Activated naive CD8-positive, alpha-beta T cell treated with anti-CD3 and anti-CD28 coated beads, Interleukin-2, amount 50 U/mL, for 16 hours (primary cell): ENCODE measurements around the gene CHST9.
"Not testable (repeated sequence)": the region's sequence is repeated elsewhere in the genome, so short reads cannot be mapped to it uniquely, and the experiment has no call there.

Experiments
- DNase-seq: peaks from one replicate; pipeline ENCODE4 v3.0.0-alpha.2; 2020; ENCODE audit warnings: low read depth, low spot score

The CHST9 gene

DNA sequence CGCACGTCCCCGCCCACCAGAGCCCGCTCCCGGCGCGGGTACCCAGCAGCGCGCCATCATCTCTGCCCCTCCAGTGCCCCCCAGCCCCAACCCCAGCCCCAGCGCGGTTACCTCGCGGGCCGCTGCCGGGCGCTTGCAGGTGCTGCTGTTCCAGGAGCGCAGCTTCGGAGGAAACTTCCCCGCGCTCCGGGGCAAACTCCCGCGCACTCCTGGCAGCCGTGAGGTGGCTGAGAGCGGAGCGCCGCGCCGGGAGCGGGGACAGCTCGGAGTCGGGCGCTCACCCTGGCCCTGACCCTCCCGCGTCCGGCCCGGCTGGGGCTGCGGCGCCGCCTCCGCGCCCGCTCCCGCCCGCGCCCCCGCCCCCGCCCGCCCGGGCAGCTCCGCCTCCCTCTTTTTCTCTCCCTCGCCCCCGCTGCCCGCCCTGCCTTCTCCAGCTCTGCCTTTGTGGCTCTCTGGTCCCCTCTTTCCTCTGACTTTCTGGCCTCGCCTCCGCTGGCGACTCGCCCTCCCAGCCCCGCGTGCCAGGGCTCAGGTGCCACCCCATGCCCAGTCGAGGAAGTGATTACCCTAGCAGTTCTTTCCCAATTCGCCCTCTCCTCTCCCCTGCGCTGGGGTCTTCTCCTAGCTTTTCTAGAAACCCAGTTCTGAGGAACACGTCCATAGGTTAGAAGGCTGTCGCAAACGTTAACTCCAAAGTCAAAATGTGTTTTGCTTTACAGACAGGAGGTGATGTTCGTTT is at the start of gene CHST9:
Gene CHST9, minus strand, starts transcription at position 284 of the 739 bp plus-strand sequence. CDS start 42,499 bp downstream, outside the sequence.
- no peak for DNase-seq

DNA sequence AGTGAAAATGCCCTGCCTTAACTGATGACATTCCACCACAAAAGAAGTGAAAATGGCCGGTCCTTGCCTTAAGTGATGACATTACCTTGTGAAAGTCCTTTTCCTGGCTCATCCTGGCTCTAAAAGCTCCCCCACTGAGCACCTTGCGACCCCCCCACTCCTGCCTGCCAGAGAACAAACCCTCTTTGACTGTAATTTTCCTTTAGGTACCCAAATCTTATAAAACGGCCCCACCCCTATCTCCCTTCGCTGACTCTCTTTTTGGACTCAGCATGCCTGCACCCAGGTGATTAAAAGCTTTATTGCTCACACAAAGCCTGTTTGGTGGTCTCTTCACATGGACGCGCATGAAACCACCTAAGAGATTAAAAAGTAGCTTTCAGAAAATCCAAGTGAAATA is 47.2 kb upstream of the CHST9 start:
- not testable (repeated sequence) for DNase-seq

GRCh38 chr18:27231671-27232070 is 46.6 kb upstream of the CHST9 start:
- not testable (repeated sequence) for DNase-seq

GRCh38 chr18:27231221-27231620 is 46.1 kb upstream of the CHST9 start:
- DNase-seq = not testable (repeated sequence)

DNA sequence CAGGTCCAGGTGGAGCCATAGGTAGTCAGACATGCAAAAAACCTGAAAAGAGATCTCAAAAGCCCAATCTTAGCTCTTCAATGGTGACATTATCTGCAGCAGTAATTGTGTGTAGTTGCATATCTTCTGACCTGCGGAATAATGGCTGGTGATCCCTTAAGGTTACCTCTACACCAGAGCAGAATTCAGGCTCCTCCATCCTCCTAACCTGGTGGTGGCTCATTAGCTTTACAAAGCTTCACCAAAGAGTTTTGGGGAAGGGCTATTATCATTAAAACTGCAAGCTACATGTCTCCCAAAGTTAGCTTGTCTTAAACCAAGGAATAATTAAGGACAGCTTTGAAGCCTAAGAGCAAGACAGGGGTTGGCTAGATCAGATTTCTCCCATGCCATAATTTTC is 42.6 kb upstream of the CHST9 start:
- DNase-seq = no peak

DNA sequence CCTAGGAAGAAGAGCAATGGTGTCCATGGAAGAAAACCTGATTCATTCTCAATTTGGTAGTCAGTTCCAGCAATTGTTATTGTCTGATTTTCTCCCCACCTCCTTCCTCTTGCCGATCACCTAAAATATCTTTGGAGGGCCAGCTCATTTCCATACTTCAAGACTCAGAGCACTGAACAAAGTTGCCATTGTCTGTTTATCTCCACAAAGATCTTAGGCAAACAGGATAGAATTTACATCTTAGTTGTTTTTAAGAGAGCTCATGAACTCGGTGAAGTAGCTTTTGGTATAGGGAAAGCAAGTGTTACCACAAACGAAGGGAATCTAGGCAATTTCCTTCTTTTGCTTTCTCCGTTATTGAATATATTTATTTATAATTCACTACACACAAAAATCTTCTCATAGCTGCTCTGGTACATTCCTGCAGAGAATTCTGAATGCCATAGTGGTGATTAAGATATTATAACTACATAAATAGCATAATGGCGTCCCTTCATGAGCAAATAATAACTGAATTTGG is 41.5 kb upstream of the CHST9 start:
- no peak for DNase-seq

DNA sequence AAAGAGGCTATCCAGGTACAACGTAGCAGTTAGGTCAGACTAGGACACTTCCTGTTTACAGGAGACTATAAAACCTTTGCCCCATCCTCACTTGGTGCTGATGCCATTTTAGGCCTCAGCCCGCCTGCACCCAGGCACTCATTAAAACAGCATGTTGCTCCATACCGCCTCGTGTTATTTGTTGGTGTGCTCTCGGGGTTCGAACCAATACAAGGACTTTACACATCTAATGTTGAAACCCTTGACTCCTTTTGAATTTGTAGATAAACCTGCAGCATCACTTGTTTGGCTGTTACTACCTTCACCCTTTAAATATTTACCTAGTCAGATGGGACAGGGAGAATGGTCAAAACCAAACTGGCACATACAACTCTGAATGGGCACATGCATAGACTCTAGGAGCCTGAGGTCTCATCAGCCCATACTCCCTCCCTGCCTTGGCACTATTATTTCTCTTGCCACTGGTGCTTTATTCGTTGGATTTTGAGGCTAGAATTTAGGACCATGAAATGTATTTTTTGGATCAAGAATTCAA is 40.9 kb upstream of the CHST9 start:
- DNase-seq = no peak

DNA sequence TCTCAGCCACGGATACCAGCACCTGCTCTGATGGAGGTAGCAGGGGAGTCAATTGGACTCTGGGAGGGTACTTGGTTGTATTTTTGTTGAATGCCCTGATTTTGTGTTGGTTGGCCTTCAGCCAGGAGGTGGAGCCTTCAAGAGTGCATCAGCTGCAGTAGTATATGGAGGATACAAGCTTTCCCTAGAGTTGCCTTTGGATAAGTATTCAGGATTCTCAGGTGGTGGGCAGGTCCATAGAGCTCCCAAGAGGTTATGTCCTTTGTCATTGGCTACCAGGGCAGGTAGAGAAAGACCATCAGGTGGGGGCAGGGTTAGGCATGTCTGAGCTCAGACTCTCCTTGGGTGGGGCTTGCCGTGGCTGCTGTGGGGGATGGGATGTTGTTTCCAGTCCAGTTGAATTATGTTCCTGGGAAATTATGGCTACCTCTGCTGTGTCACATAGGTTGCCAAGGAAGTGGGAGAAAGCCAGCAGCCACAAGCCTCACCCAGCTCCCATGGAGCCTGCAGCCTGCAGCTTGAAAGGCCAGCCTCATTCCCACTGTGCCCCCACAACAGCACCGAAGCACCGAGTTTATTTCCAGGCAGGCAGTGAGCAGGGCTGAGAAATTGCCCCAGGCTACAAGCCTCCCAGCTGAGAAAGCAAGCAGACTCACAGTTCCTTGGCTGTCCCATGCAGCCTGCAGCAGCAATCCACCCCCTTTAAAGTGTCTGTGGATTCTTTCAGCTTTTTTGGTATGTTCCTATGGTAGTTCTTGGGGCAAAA is 38.6 kb upstream of the CHST9 start:
- no peak for DNase-seq

- DNase-seq = no peak
Measured at GRCh38 chr18:27214831-27215230, 29.7 kb upstream of the CHST9 start.

- DNase-seq = no peak
Measured at GRCh38 chr18:27213123-27213717, 28.1 kb upstream of the CHST9 start.

- no peak for DNase-seq
Measured at GRCh38 chr18:27211569-27211968, 26.5 kb upstream of the CHST9 start.

DNA sequence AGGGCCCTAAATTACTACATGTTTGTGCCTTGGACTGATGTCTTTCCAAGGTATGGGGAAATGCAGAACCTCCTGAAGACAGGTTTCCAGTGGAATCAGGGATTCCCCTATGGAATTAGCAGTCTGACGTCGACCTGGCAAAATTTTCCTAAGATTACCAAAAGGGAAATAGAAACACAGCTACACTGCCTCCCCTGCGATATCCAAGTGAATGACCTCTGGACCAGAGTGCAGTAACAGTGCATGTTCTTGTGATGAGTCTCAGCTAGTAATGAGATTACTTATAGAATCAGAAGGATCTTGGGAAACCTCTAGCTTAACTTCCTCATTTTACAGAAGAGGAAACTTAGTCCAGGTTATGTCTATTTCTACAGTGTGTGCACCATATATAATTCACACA is 21.3 kb upstream of the CHST9 start:
- DNase-seq = no peak

DNA sequence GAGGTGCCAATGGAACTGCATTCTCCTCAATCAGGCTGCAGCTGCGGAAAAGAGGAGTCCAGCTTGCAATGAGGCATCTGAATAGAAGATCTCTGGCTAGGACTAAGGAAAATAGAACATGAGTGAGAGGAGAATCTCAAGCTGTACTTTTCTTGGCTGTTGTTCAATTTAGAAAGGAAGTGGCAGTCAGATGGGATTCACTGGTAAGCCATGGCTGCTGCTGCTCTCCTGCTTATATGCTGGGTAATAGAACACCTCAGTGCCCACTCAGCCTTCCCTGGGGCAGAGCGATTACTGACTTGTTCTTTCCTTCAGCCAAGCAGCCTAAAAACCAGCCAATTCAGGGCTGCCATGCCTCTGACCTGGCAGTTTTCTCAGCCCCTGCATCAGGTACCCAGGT is 17.6 kb upstream of the CHST9 start:
- DNase-seq = no peak

DNA sequence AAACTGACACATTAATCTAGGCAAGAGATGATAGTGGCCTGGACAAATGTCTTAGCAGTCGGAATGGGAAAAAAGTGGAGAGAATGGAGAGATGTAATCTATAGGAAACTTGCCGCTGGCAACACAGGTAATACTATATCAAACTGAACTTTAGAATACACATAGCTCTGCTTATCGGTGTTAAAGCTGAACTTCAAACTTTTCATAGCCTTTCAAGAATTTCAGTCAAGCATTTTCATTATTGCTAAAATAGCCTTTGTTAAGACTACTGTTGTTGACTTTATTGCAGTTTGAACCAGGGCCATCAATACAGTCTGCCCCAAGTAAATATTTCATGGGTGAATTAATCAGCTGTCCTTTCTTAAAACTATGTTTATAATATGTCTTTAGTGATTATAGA is 12.9 kb upstream of the CHST9 start:
- no peak for DNase-seq

GRCh38 chr18:27188309-27188708 is 3.2 kb upstream of the CHST9 start:
- no peak for DNase-seq

GRCh38 chr18:27185897-27186296 is 789 bp upstream of the CHST9 start:
- no peak for DNase-seq

DNA sequence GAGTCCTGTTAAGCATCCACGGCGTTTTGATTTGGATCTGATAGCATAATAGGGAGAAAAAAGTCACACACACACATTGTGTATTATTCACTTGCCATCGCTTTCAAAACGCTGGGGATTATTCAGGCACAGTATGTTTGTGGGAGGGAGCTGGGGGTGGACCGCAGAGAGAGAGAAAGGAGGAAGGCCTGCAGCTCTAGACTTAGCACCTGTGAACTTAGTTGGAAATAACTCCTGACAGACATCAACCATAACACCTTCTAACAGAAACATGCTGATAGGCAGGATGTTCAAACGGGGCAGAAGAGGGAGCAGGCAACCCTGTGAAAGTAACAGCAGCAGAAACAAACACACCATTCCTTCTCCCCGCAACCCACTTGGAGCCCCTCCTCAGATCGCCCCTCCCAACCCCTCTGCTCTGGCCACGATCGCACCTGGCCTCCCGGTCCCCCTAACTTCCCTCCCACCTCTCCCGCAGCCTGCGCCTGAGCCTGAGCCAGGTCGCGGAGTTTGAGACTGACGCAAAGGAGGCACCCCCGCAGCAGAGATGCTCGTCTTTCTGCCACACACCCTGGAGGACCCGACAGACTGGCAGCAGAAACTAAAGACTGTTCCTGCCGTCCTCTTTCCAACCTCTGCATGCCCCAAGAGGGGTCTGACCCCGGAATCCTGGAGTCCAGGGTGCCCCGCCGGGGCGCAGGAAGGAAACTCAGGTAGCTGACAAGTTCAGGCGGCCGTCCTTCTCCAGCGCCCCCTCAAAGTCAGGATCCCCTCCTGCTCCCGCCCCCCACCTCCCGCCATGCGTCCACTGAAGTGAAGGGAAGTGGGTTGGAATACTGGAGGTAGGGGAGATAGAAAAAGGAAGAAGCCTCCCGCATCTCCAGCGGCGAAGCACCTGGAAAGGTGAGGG is 738 bp downstream of the CHST9 start:
- no peak for DNase-seq

DNA sequence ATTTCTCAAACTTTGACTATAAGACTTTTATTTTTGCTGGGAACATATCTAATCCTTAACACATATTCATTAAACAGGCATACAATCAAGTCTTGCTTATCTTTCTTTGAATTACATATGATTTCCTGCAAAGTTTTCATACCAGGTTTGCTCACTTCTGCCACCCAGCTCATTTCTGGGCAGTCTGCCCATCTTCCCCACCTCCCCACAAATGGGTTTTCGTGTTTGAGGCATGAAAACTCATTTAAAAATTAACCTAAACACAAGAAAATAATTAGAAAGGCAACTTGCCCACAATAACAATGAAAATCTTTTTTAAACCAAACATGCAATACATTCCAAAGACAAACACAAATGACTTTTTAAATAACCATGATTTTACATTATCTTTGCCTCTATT is 3.4 kb downstream of the CHST9 start:
- no peak for DNase-seq

DNA sequence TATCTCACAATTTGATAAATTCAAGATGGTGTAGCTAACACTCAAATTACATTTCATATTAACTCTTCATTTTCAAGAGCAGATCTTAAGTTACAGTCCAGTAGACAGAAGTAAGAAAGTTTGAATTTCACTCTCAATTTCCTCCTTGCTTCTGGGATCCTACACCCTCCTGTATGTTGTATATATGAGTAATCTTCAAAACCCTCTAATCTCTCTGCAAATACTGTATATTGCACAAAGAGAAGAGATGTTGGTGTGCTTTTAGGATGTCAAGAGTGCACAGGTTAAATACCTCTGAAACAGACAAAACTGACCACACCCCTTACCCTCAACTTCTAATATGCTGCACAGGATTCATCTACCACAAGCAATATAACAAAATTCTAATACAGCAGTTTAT is 6.7 kb downstream of the CHST9 start:
- no peak for DNase-seq

DNA sequence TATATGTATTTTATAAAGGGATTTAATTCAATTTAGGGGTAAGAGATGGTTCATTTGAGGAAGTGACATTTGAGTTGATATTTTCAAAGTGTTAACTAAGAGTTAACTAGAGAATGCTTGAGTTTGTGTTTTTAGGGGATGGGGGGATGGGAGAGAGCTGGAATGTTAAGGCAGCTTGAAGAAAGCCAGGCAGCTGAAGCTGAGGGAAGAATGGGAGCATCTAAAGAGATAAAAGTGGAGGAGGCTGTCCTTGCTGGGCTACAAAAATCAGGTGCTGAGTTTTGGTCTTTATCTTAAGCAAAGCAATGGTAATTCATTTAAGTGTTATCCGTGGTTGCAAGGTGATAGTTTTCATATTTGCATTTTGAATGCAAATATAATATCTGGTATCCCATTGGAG is 9.2 kb downstream of the CHST9 start:
- DNase-seq = no peak

GRCh38 chr18:27175245-27175644 is 9.9 kb downstream of the CHST9 start:
- no peak for DNase-seq
